Nephron progenitor cell (in vitro differentiated cells): ENCODE results near the gene BBLN.

Experiments
- DNase-seq: peaks from one replicate; pipeline ENCODE4 v3.0.0; 2021
- H3K27ac Mint-ChIP-seq: 2 replicates; pipeline ENCODE4 v1.8.0; 2021; ENCODE audit warnings: mild to moderate bottlenecking, moderate library complexity, mixed read lengths
- H3K27me3 Mint-ChIP-seq: 2 replicates; pipeline ENCODE4 v1.8.0; 2021; ENCODE audit warnings: mild to moderate bottlenecking, low read depth, mixed read lengths; ENCODE audit not compliant: poor library complexity
- H3K36me3 Mint-ChIP-seq: 2 replicates; pipeline ENCODE4 v1.8.0; 2021; ENCODE audit warnings: low read depth, mixed read lengths
- H3K4me1 Mint-ChIP-seq: 2 replicates; pipeline ENCODE4 v1.8.0; 2021; ENCODE audit warnings: mixed read lengths
- H3K4me3 Mint-ChIP-seq: 2 replicates; pipeline ENCODE4 v1.8.0; 2021; ENCODE audit warnings: mild to moderate bottlenecking, moderate library complexity, mixed read lengths
- H3K9me3 Mint-ChIP-seq: 2 replicates; pipeline ENCODE4 v1.8.0; 2021; ENCODE audit warnings: mild to moderate bottlenecking, moderate library complexity, mixed read lengths
- CTCF ChIP-seq: fragments of 200-600 bp; sonication (generic); IDR thresholded peaks from 2 replicates; pipeline ENCODE4 v1.5.0; 2021; ENCODE audit warnings: antibody characterized with exemption

BBLN gene

GRCh38 chr9:128161215-128161902, 1.3 kb downstream of the BBLN start:
- Mint-ChIP-seq H3K27ac (no peak overlapping the region), H3K27me3 (no peaks in the 10 kb centered on the region)

DNA sequence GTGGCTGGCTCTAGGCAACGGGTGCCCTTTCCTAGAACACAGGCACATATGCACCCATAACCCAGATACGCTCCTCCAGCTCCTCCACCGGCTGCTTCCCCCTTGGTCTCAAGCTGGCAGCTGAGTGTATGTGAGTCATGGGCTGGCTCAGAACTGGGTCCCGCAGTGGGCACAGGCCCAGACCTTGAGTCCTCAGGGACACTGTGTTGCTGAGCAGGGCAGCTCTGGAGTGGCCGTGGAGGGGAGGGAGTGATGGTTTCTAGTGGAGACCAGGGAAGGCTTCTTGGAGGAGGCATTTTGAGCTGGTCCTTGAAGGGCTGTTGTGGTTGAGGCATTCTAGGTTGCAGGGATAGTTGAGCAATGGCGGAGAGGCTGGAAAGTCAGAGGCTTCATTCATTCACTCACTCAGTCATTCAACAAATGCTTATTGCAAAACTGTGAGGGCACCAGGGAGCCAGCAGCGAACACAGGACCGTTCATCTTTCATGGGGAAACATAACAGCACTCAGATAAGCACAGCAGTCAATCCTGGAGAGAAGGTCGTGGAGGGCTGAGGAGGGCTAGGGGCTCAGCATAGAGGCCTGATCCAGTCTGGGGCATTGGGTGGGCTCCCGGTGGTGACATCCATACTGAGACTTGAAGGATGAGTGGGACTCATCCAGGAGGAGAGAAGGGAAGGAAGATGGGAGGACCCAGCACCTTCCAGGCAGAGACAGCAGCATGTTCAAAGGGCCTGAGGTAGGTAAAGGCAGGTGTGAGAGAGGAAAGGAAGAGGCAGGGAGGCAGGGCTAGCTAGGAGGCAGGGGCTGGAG, 2.4 kb downstream of the BBLN start:
- H3K27ac Mint-ChIP-seq = peak overlapping the region; percentile 73
- no peaks in the 10 kb centered on the region for H3K9me3 Mint-ChIP-seq
- H3K4me3 Mint-ChIP-seq = no peak overlapping the region
- DNase-seq = no peak
- no peak for TF ChIP-seq CTCF
- H3K36me3 Mint-ChIP-seq = peaks cover 36% of the 10 kb centered on the region
- H3K27me3 Mint-ChIP-seq = no peaks in the 10 kb centered on the region
- peaks cover 6% of the 10 kb centered on the region for H3K4me1 Mint-ChIP-seq

More at GRCh38 chr9:128161215-128161902, 1.3 kb downstream of the BBLN start:
- Mint-ChIP-seq H3K9me3 (no peaks in the 10 kb centered on the region), H3K36me3 (peaks cover 27% of the 10 kb centered on the region), H3K4me3 (peak overlapping the region; percentile 78), H3K4me1 (peaks cover 6% of the 10 kb centered on the region)
- DNase-seq = no peak
- no peak for TF ChIP-seq CTCF

DNA sequence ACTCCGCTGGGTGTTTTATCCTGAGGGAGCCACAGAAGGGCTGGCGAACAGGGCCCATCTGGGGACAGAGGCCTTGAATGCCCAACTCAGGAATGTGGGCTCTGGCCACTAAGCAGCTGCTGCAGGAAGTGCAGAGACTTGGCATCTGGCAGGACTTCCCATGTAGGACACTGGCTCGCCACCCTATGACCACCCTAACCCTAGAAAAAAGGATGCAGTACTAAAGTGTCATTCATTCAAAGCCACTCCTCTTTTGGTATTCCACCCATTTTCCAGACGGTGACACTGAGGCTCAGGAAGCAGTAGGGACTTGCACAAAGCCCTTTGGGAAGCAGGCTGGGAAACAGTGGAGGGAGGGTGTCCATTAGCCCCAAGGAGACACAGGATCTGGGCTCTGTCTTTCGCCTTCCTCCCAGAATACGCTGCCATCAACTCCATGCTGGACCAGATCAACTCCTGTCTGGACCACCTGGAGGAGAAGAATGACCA, 3.0 kb downstream of the BBLN start:
- Mint-ChIP-seq H3K27me3 (no peaks in the 10 kb centered on the region), H3K9me3 (no peaks in the 10 kb centered on the region), H3K27ac (no peak overlapping the region), H3K4me1 (peaks cover 6% of the 10 kb centered on the region), H3K36me3 (peaks cover 42% of the 10 kb centered on the region), H3K4me3 (no peak overlapping the region)
- TF ChIP-seq CTCF = no peak
- DNase-seq = no peak

- Mint-ChIP-seq H3K4me1 (peaks cover 7% of the 10 kb centered on the region), H3K9me3 (no peaks in the 10 kb centered on the region), H3K27me3 (no peaks in the 10 kb centered on the region), H3K4me3 (no peak overlapping the region), H3K36me3 (peaks cover 47% of the 10 kb centered on the region), H3K27ac (no peak overlapping the region)
- no peak for DNase-seq
- no peak for TF ChIP-seq CTCF
Measured at GRCh38 chr9:128163523-128164306, 3.6 kb downstream of the BBLN start.

- Mint-ChIP-seq H3K4me1 (peaks cover 13% of the 10 kb centered on the region), H3K27ac (peak overlapping the region; percentile 22), H3K9me3 (no peaks in the 10 kb centered on the region), H3K27me3 (no peaks in the 10 kb centered on the region), H3K36me3 (peaks cover 53% of the 10 kb centered on the region), H3K4me3 (no peak overlapping the region)
- no peak for TF ChIP-seq CTCF
- DNase-seq = no peak
Measured at GRCh38 chr9:128164307-128164885, 4.3 kb downstream of the BBLN start.
